22Rv1 (cell line): ENCODE measurements around the gene ANKHD1.
A peak's percentile ranks its signal among the peaks of the same experiment; 100 is the strongest.

Source experiments
- ZFX ChIP-seq: fragments of 450-650 bp; IDR thresholded peaks from 2 replicates; pipeline ENCODE4 v1.6.1; 2017; ENCODE audit warnings: antibody characterized with exemption, borderline replicate concordance
- TF ChIP-seq, protein P1 (sequence below): fragments of 450-650 bp; IDR thresholded peaks from 2 replicates; pipeline ENCODE4 v1.5.1; 2017; ENCODE audit warnings: mild to moderate bottlenecking

DNA sequence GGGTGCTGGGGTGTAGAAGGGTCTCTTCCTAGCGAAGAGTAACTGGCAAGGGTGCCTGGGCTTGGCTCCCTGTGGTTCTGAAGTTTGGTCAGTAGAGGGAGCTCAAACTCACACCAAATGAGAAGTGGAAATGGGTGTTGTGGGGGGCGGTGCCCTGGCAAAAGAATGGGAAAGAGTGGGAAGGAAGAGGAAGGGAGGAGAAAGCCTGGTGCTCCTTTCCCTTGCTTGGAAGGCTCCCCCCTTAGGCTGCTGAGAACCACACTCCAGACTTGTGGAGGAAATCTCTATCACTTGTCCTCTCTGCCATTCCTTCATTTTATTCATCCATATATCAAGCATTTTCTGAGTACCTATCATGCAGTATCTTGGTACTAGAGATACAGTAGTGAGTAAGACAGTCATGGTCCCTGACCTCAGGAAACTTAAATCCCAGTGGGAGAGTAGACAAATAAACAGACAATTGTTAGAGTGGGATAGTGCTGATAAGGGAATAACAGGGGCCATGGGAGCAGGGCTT is 28.6 kb upstream of the ANKHD1 start:
- TF ChIP-seq, protein P1, sequence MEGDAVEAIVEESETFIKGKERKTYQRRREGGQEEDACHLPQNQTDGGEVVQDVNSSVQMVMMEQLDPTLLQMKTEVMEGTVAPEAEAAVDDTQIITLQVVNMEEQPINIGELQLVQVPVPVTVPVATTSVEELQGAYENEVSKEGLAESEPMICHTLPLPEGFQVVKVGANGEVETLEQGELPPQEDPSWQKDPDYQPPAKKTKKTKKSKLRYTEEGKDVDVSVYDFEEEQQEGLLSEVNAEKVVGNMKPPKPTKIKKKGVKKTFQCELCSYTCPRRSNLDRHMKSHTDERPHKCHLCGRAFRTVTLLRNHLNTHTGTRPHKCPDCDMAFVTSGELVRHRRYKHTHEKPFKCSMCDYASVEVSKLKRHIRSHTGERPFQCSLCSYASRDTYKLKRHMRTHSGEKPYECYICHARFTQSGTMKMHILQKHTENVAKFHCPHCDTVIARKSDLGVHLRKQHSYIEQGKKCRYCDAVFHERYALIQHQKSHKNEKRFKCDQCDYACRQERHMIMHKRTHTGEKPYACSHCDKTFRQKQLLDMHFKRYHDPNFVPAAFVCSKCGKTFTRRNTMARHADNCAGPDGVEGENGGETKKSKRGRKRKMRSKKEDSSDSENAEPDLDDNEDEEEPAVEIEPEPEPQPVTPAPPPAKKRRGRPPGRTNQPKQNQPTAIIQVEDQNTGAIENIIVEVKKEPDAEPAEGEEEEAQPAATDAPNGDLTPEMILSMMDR, result peak; percentile 93
- no peak for TF ChIP-seq ZFX
